ENCODE measurements around the gene NELFA. TPM values are rescaled to one million over a fixed set of nuclear protein-coding genes. Genes with fewer than 3 reads are reported as not detected.

The NELFA gene
- total and polyA plus RNA-seq, 2 of the 4 experiments (the other 2 are of a cell fraction): 4.3 to 21.9 TPM

DNA sequence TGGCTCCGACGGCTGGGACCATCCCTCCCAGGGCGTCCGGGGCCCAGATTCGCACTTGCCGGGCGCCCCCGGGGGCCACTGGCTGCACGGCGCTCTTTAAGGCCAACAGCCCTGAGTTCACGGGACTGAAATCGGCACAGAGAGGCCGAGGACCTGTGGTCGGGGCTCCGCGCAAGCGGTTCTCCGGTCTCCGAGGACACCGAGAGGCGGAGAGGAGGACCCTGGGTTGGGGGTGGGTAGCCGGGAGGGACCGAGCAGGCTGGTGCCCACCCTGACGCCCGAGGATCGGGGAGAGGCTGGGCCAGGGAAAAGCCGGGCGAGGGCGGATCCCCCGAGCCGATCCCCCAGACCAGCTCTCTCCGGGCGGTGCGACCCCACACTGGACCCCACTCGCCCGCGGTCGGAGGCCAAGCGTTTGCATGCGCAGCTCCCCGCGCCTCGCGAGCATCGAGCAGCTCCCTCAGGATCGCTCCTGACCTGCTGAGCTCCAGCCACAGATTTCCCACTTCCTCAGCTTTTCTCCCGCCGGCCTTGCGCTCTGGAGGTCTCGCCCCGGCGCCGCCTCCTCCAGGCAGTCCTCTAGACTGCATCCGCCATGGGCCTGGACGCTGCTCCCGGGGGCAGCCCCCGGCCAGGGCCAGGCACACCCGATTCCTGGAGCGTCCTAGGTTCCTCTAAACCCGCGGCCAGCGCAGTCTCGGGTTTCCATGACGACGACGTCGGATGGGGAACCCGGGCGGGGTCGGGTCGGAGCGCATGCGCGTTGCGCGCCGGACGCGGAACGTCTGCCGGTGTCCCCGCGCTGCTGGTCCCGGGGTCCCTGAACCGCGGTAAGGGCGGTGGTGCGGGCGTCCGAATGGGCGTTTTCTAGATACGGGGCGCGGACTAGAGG is 32.7 kb upstream of the NELFA start:
- no peak overlapping the region for H2BK5ac ChIP-seq (ENCODE audit: low read depth, low read length, poor library complexity, severe bottlenecking)
- peak overlapping the region; percentile 21 to 83; a peak in 2 of 4 replicates for H4K8ac ChIP-seq (ENCODE audit: low read depth in 2 of 2, low read length in 2 of 2)
- dilution Hi-C loops (cut with HindIII; ENCODE audit: low sequenced_read_pairs, unreplicated experiment) (no loop called here), in situ Hi-C loops (cut with MboI; ENCODE audit: low sequenced_read_pairs) (no loop called here), intact Hi-C loops (cut with micrococcal nuclease) (no loop called here)
- CTCF ChIA-PET: no interaction called here
- H3K4me1 ChIP-seq (ENCODE audit: control insufficient read depth, insufficient read depth, low read length): no peaks in the 10 kb centered on the region; the same call in 1 of the 2 replicates
- no peaks in the 10 kb centered on the region for H3K9me1 ChIP-seq (ENCODE audit: insufficient read depth, low read length)
- 1% methylated on average over 40 of the region's 94 CpGs; no CpG with 5 or more reads in 1 of the 2 experiments for WGBS, 2 experiments (ENCODE audit: extremely low coverage in 2 of 2, insufficient read length in 1 of 2)
- H3K56ac ChIP-seq (ENCODE audit: extremely low read depth, insufficient read depth, low read length): no peak overlapping the region
- POLR2A ChIA-PET (ENCODE audit: unreplicated experiment): no interaction called here
- H3K9ac ChIP-seq (ENCODE audit: low read depth, low read length): peak overlapping the region; percentile 17; the same call in 1 of the 2 replicates
- H3K9me3 ChIP-seq (ENCODE audit: control insufficient read depth, insufficient read depth, low read length): no peaks in the 10 kb centered on the region; the same call in 1 of the 2 replicates
- peak overlapping the region; percentile 98 for H2AK9ac ChIP-seq (replicated peaks; ENCODE audit: low read depth, low read length, poor library complexity)
- no peak overlapping the region for H2BK15ac ChIP-seq (ENCODE audit: low read depth, low read length)
- peak overlapping the region; percentile 74 for H3K4me3 ChIP-seq (ENCODE audit: insufficient read depth, low read depth, low read length)
- TF ChIP-seq MAFK (IDR thresholded peaks at IDR 0.05; ENCODE audit: low read depth, low read length) (no peak), RAD21 (IDR thresholded peaks at IDR 0.05; ENCODE audit: low read length) (no peak), MAZ (IDR thresholded peaks at IDR 0.05; ENCODE audit: borderline replicate concordance, low read depth, low read length) (no peak), SMC3 (IDR thresholded peaks at IDR 0.05; ENCODE audit: low read depth, low read length) (no peak), RCOR1 (IDR thresholded peaks at IDR 0.05; ENCODE audit: insufficient replicate concordance, low read length) (peak; percentile 70)
- TF ChIP-seq, protein P1, sequence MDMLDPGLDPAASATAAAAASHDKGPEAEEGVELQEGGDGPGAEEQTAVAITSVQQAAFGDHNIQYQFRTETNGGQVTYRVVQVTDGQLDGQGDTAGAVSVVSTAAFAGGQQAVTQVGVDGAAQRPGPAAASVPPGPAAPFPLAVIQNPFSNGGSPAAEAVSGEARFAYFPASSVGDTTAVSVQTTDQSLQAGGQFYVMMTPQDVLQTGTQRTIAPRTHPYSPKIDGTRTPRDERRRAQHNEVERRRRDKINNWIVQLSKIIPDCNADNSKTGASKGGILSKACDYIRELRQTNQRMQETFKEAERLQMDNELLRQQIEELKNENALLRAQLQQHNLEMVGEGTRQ (IDR thresholded peaks at IDR 0.05; ENCODE audit: low read depth, low read length): no peak
- no peak overlapping the region for H2AK5ac ChIP-seq (ENCODE audit: low read depth, low read length)
- no peak overlapping the region for H4K5ac ChIP-seq (ENCODE audit: low read depth, low read length)
- no peak overlapping the region for H3K18ac ChIP-seq (ENCODE audit: low read depth, low read length)
- H3K4me2 ChIP-seq (ENCODE audit: low read depth, low read length): peak overlapping the region; percentile 81
- peak overlapping the region; percentile 59; the same call in 1 of the 2 replicates for H3K14ac ChIP-seq (replicated peaks; ENCODE audit: low read depth, low read length)
- peaks cover 2% of the 10 kb centered on the region; the same call in 1 of the 2 replicates for H3K36me3 ChIP-seq (ENCODE audit: control insufficient read depth, insufficient read depth, low read length)
- peaks cover 23% of the 10 kb centered on the region for H3K27me3 ChIP-seq (ENCODE audit: control insufficient read depth, insufficient read depth, low read length)
- H3K27ac ChIP-seq (ENCODE audit: insufficient read depth, low read length): peak overlapping the region; percentile 6; the same call in 1 of the 2 replicates
- DNase-seq (peak; percentile 60), ATAC-seq (ENCODE audit: low read depth) (peak; percentile 82)
- H3K23ac ChIP-seq (ENCODE audit: low read depth, low read length): no peak overlapping the region
- H3K4ac ChIP-seq (ENCODE audit: low read depth, low read length): no peak overlapping the region
- no peaks in the 10 kb centered on the region for H4K20me1 ChIP-seq (ENCODE audit: insufficient read depth, low read length)
- BruUV-seq (replicated peaks): no TSS peak
- H3K79me1 ChIP-seq (ENCODE audit: low read depth in 1 of 2, low read length in 2 of 2): 0 out of 4 replicates have a peak, but pooled peaks cover 0 to 7% of the 10 kb centered on the region in 2 experiments
- H2BK120ac ChIP-seq (ENCODE audit: low read depth, low read length): no peak overlapping the region
- no peak overlapping the region for H2BK20ac ChIP-seq (ENCODE audit: low read depth, low read length)
- no peak overlapping the region for H4K91ac ChIP-seq (ENCODE audit: insufficient read depth, low read depth, low read length)
- H2AFZ ChIP-seq (replicated peaks; ENCODE audit: low read length, poor library complexity): peak overlapping the region; percentile 98
